Choroid plexus epithelial cell (primary cell): ENCODE results near the gene OSTN.

ENCODE experiments used
- DNase-seq: peaks from one replicate; pipeline ENCODE4 v3.0.0-alpha.2; 2010; ENCODE audit warnings: low read depth
- H3K4me3 ChIP-seq: 2 replicates; pipeline ENCODE4 v1.5.1; 2011; ENCODE audit warnings: low read depth, mild to moderate bottlenecking, control low read depth, low read length, moderate library complexity
- CTCF ChIP-seq: conservative IDR thresholded peaks from 2 replicates; pipeline ENCODE4 v1.5.1; 2011; ENCODE audit warnings: low read depth, mild to moderate bottlenecking, control low read depth, inconsistent platforms, low read length, moderate library complexity

OSTN gene

GRCh38 chr3:191197761-191198306 is 1.2 kb upstream of the OSTN start:
- H3K4me3 ChIP-seq, result no peak overlapping the region
- DNase-seq, result no peak
- no peak for TF ChIP-seq CTCF

GRCh38 chr3:191198480-191198879 is 561 bp upstream of the OSTN start:
- H3K4me3 ChIP-seq, result no peak overlapping the region
- TF ChIP-seq CTCF, result no peak
- no peak for DNase-seq

- no peak for DNase-seq
- no peak for TF ChIP-seq CTCF
- no peak overlapping the region for H3K4me3 ChIP-seq
Observed at GRCh38 chr3:191210032-191210431, 11.0 kb downstream of the OSTN start.

- TF ChIP-seq CTCF, result no peak
- no peak overlapping the region for H3K4me3 ChIP-seq
- DNase-seq, result no peak
Observed at GRCh38 chr3:191216510-191216909, 17.5 kb downstream of the OSTN start.

- H3K4me3 ChIP-seq, result no peak overlapping the region
- no peak for TF ChIP-seq CTCF
- no peak for DNase-seq
Observed at GRCh38 chr3:191217301-191217700, 18.3 kb downstream of the OSTN start.

GRCh38 chr3:191220908-191221307 is 21.9 kb downstream of the OSTN start:
- peak; percentile 30 for TF ChIP-seq CTCF
- DNase-seq, result peak; percentile 12
- no peak overlapping the region for H3K4me3 ChIP-seq

- no peak for TF ChIP-seq CTCF
- H3K4me3 ChIP-seq, result no peak overlapping the region
- no peak for DNase-seq
Observed at GRCh38 chr3:191221638-191222037, 22.6 kb downstream of the OSTN start.
